GM21825 (cell line): Measurements from ENCODE around the gene SENP1.

ENCODE experiments used
- ATAC-seq: cut with Tn5 transposase; IDR thresholded peaks from one replicate; pipeline ENCODE4 v1.9.1; 2021; ENCODE audit warnings: mild to moderate bottlenecking, moderate library complexity; ENCODE audit not compliant: unreplicated experiment

SENP1 gene

DNA sequence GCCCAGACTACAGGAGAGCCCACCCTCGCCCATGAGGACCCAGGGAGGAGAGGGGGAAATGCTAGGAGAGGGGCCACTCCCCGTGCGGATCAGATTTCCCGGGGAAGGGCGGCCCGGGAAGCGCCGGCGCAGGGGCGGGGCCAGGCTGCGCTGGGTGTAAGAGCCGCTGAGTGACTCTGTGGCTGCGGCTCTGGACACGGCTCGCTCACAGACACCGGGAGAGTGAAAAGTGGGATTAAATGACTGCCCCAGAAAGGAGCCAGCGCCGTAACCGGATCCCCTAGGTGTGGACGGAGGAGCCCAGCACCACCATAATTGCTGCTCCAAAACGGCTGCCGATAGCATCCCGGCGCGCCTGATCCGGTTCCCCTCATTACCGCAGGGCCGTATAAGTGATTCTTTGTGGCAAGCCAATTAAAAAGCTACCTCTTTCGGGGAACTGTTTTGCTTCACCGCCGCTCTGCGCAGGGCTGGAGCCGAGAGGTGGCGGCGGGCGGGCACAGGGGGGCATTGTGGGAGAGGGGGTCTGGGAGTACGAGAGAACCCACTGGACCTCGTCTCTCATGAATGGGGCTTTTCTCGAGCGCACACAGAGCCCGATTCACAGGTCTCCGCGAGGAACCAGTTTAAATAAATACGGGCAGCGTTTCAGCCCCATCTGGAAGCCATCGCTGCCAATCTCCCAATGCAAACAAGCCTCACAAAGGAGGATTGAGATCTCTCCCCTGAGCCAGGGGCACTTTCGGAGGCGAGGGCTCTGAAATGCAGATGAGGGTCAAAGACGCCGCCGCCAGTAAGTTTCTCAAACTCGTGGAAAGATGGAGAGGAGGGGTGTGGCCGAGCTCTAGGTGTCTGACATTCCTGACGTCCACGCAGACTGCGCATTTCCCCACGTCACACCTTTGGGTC is 104.1 kb downstream of the SENP1 start:
- no peak for ATAC-seq

- no peak for ATAC-seq
Observed at GRCh38 chr12:48000878-48001504, 104.9 kb downstream of the SENP1 start.

DNA sequence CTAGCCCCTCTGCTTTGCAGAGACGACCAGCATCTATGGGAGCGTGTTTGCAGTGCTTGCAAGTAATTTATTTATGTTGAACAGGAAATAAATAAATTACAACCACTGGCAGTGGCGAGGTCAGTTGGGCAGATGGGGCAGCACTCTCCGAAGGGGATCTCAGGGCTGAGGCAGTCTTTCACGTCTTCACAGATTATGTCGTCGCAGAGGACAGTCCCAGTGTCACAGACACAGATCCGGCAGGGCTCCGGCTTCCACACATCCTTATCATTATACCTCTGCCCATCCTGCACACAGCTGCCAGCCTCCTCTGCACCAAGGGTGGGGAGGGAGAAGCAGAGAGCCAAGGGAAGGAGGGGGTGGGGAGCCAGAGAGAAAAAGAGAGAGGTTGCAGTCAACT is 106.1 kb downstream of the SENP1 start:
- ATAC-seq = no peak

DNA sequence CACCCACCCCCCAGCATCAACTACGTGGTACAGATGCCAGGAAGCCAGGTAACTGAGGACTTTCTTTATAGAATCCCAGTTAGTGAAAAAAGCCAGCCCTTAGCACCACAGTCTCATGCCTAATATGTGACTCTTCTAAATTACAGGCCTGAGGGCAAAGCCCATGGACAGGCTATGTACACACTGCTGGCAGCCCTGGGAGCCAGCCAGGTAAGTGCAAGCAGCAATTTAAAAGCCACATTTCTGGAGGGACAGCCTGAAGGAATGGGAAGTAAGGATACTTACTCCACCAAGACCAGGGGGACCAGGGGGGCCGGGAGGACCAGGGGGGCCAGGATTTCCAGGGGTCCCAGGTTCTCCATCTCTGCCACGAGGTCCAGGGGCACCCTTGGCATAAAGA is 108.6 kb downstream of the SENP1 start:
- no peak for ATAC-seq

- no peak for ATAC-seq
Observed at GRCh38 chr12:47995981-47996401, 109.9 kb downstream of the SENP1 start.

- ATAC-seq = no peak
Observed at GRCh38 chr12:47993491-47993890, 112.4 kb downstream of the SENP1 start.
